GM12878 (cell line): ENCODE results near the gene GTF2B. TPM values are rescaled to one million over a fixed set of nuclear protein-coding genes. Genes with fewer than 3 reads are reported as not detected.
"Not testable (repeated sequence)": the region's sequence is repeated elsewhere in the genome, so short reads cannot be mapped to it uniquely, and the experiment has no call there.

Experiments
- ATAC-seq: fragments of 200-7000 bp; cut with Tn5 transposase; 3 replicates; pipeline ENCODE4 v1.9.1; 2020; ENCODE audit warnings: mild to moderate bottlenecking, moderate library complexity
- BruUV-seq: library from RNA; stranded (reverse); fragments of 400-500 nt; replicated peaks from 2 replicates; lab custom pipeline; 2021; lab: Mats Ljungman, UMichigan
- CTCF ChIA-PET: fragments of 300-600 bp; sonication (Branson Sonifier 250); formaldehyde crosslinking; extraction: SDS; loops from one replicate; lab custom pipeline; 2021; ENCODE audit warnings: inconsistent platforms; lab: Yijun Ruan, JAX
- POLR2A ChIA-PET: fragments of 350-600 bp; formaldehyde crosslinking; extraction: SDS; loops from one replicate; lab custom pipeline; 2021; ENCODE audit warnings: inconsistent platforms; lab: Charles Lee
- RAD21 ChIA-PET: fragments of 300-600 bp; sonication (Branson Sonifier 250); formaldehyde crosslinking; loops from one replicate; lab custom pipeline; 2023; ENCODE audit warnings: antibody characterized with exemption; ENCODE audit not compliant: unreplicated experiment; lab: Charles Lee
- SMC1A ChIA-PET: fragments of 300-600 bp; sonication (Branson Sonifier 250); formaldehyde crosslinking; loops from one replicate; lab custom pipeline; 2023; ENCODE audit not compliant: unreplicated experiment, uncharacterized antibody; lab: Charles Lee
- DNase-seq: peaks from one replicate; pipeline ENCODE4 v3.0.0-alpha.2; 2011; ENCODE audit warnings: low read depth, low spot score
- FAIRE-seq: peaks from 3 replicates; lab custom pipeline; 2011; peaks lifted over from hg19 to GRCh38; lab: Jason Lieb, UNC
- H2AFZ ChIP-seq: 2 replicates; pipeline ENCODE4 v1.6.0; 2011; ENCODE audit warnings: low read depth, low read length, control low read depth; ENCODE audit not compliant: control insufficient read depth
- H3K27ac ChIP-seq: 2 replicates; pipeline ENCODE4 v1.5.1; 2011; ENCODE audit warnings: control low read depth; ENCODE audit not compliant: control insufficient read depth, insufficient read depth
- H3K27me3 ChIP-seq, 2 experiments: replicated peaks in 1 of 2; 2 replicates each; pipeline versions ENCODE4 v1.6.0 to v1.6.1; 2011; ENCODE audit warnings: low read length in 1 of 2; ENCODE audit not compliant: control insufficient read depth in 2 of 2, insufficient read depth in 2 of 2
- H3K36me3 ChIP-seq, 2 experiments: 2 replicates each; pipeline ENCODE4 v1.5.1; 2011; ENCODE audit warnings: low read length in 1 of 2; ENCODE audit not compliant: control insufficient read depth in 2 of 2, insufficient read depth in 2 of 2
- H3K4me1 ChIP-seq: 2 replicates; pipeline ENCODE4 v1.6.1; 2011; ENCODE audit warnings: mild to moderate bottlenecking, low read length, moderate library complexity, mixed read lengths; ENCODE audit not compliant: control insufficient read depth, insufficient read depth
- H3K4me2 ChIP-seq: 2 replicates; pipeline ENCODE4 v1.6.0; 2011; ENCODE audit warnings: control low read depth; ENCODE audit not compliant: control insufficient read depth, insufficient read depth
- H3K4me3 ChIP-seq: fragments of 200-600 bp; sonication (generic); 2 replicates; pipeline ENCODE4 v1.5.1; 2016
- H3K79me2 ChIP-seq: 2 replicates; pipeline ENCODE4 v1.6.0; 2011; ENCODE audit warnings: low read length; ENCODE audit not compliant: control insufficient read depth, insufficient read depth
- H3K9ac ChIP-seq: 2 replicates; pipeline ENCODE4 v1.8.0; 2011; ENCODE audit warnings: low read length, control low read depth, mixed read lengths; ENCODE audit not compliant: control insufficient read depth, insufficient read depth
- H3K9me3 ChIP-seq: replicated peaks from 3 replicates; pipeline ENCODE4 v1.5.1; 2011; ENCODE audit warnings: mild to moderate bottlenecking, low read length; ENCODE audit not compliant: control insufficient read depth, insufficient read depth
- H4K20me1 ChIP-seq: 2 replicates; pipeline ENCODE4 v1.6.0; 2011; ENCODE audit not compliant: control insufficient read depth, insufficient read depth
- CTCF ChIP-seq, 3 experiments: IDR thresholded peaks in 2 of 3; conservative IDR thresholded peaks in 1 of 3; 2 replicates each; pipeline ENCODE4 v1.5.1; 2011; ENCODE audit warnings: low read depth in 3 of 3, low read length in 3 of 3, mild to moderate bottlenecking in 3 of 3, control low read depth in 2 of 3, moderate library complexity in 2 of 3, inconsistent platforms in 1 of 3, mixed read lengths in 1 of 3; ENCODE audit not compliant: control insufficient read depth in 2 of 3, insufficient read depth in 1 of 3; ENCODE audit errors: extremely low read depth in 1 of 3
- E2F4 ChIP-seq: IDR thresholded peaks from 2 replicates; pipeline ENCODE4 v1.6.1; 2012; ENCODE audit warnings: low read depth, low read length, improper control_type of control experiment
- ETV6 ChIP-seq, 2 experiments: fragments of 450-650 bp in 1 of 2; IDR thresholded peaks in 1 of 2; conservative IDR thresholded peaks in 1 of 2; 2 replicates each; pipeline ENCODE4 v1.6.1; 2014; ENCODE audit warnings: antibody characterized with exemption in 1 of 2, borderline replicate concordance in 1 of 2, low read depth in 1 of 2, mild to moderate bottlenecking in 1 of 2, moderate library complexity in 1 of 2
- IKZF1 ChIP-seq: fragments of 450-650 bp; conservative IDR thresholded peaks from 2 replicates; pipeline ENCODE4 v1.6.1; 2017; ENCODE audit warnings: antibody characterized with exemption, mild to moderate bottlenecking
- MEF2B ChIP-seq: fragments of 450-650 bp; IDR thresholded peaks from 2 replicates; pipeline ENCODE4 v1.6.1; 2018; ENCODE audit warnings: mild to moderate bottlenecking, moderate library complexity; ENCODE audit not compliant: partially characterized antibody, poor library complexity, severe bottlenecking
- NFYA ChIP-seq: IDR thresholded peaks from 2 replicates; pipeline ENCODE4 v1.6.1; 2011; ENCODE audit warnings: low read depth, mild to moderate bottlenecking, low read length, improper control_type of control experiment, borderline replicate concordance
- NRF1 ChIP-seq: conservative IDR thresholded peaks from 2 replicates; pipeline ENCODE4 v1.6.1; 2011; ENCODE audit warnings: mild to moderate bottlenecking, low read depth, low read length, improper control_type of control experiment
- POU2F2 ChIP-seq: IDR thresholded peaks from 3 replicates; pipeline ENCODE4 v1.6.1; 2011; ENCODE audit warnings: low read depth, mild to moderate bottlenecking, low read length, borderline replicate concordance
- SREBF2 ChIP-seq: IDR thresholded peaks from 2 replicates; pipeline ENCODE4 v1.6.1; 2012; ENCODE audit warnings: mild to moderate bottlenecking, low read length
- STAT1 ChIP-seq: fragments of 450-650 bp; conservative IDR thresholded peaks from 2 replicates; pipeline ENCODE4 v1.6.1; 2014; ENCODE audit warnings: antibody characterized with exemption, mild to moderate bottlenecking
- WGBS: methylation state at CpG from one replicate; pipeline ENCODE4 v1.1.6; 2016; ENCODE audit warnings: low lambda C conversion rate; ENCODE audit not compliant: insufficient replicate concordance, insufficient coverage; ENCODE audit errors: missing lambda C conversion rate; 5-methylcytosine and 5-hydroxymethylcytosine counted together
- in situ Hi-C: fragments of 300-500 bp; cut with MboI; formaldehyde crosslinking; loops from 9 replicates; pipeline ENCODE4 v1.14.3; 2018; ENCODE audit warnings: mixed read lengths
- intact Hi-C: fragments of 100-400 bp; cut with micrococcal nuclease; formaldehyde crosslinking; loops from one replicate; pipeline ENCODE4 v1.14.2; 2022; ENCODE audit not compliant: unreplicated experiment
- polyA plus RNA-seq, 11 experiments: library from polyadenylated mRNA; depleted of rRNA in 4 of 11; unstranded in 6 of 11; stranded (reverse) in 5 of 11; fragments of >200 nt; fragmentation: Nextera tagmentation in 4 of 11; fragmentation: Illumina TruSeq in 1 of 11; extraction: Ambion mirVana in 4 of 11; extraction: Trizol in 1 of 11; gene quantifications; 1 replicate in 1 of 11; 2 replicates in 10 of 11; pipeline versions ENCODE4 v1.2.1 to v1.2.3, GENCODE V29; 2011 to 2016; ENCODE audit warnings: inconsistent platforms in 2 of 11, missing spikeins in 2 of 11, low read depth in 1 of 11
- total RNA-seq, 4 experiments: library from RNA; depleted of rRNA in 3 of 4; stranded (reverse); fragments of >200 nt in 3 of 4; fragmentation: Illumina TruSeq in 1 of 4; extraction: Trizol in 1 of 4; gene quantifications; 2 replicates each; pipeline versions ENCODE4 v1.2.1 to v1.2.3, GENCODE V29; 2013 to 2021

GTF2B gene
- total and polyA plus RNA-seq, 10 of the 15 experiments (the other 5 are each of a cell fraction or from before 2014, with no cell fraction given) = 27.9 to 79.7 (median 59.5) TPM

DNA sequence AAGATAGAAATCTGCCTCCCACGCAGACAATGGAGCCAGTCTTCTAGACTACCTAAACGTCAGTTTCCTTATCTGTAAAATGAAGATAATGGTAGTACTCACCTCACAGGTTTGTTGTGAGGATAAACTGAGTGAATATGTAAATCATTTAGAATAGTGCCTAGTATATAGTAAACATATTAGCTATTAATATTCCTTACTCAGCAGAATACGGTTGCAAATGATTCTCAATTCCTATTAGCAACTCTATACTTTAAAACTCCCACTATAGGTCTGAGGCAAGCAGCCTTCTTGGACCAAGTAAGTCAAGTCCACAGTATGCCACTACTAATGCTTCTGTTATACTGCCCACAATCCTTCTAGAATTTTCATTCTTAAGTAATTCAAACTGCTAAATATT lies 5.4 kb downstream of the GTF2B start (continued):
- no peak for TF ChIP-seq CTCF (IDR thresholded peaks at IDR 0.05 in 2 of 3, conservative IDR thresholded peaks at IDR 0.05 in 1 of 3; ENCODE audit: control insufficient read depth in 2 of 3, extremely low read depth in 1 of 3, insufficient read depth in 1 of 3, low read depth in 3 of 3, low read length in 3 of 3)
- no peak for TF ChIP-seq E2F4

GRCh38 chr1:88883156-88883555 lies 8.2 kb downstream of the GTF2B start:
- no TSS peak for BruUV-seq
- intact Hi-C loops (no loop called here), in situ Hi-C loops (no loop called here)
- Histone ChIP-seq H3K27ac (no peak overlapping the region), H3K79me2 (peaks cover 12% of the 10 kb centered on the region), H2AFZ (no peak overlapping the region), H3K4me1 (no peaks in the 10 kb centered on the region), H3K9ac (no peak overlapping the region), H3K36me3 (peaks cover 0 to 41% of the 10 kb centered on the region in 2 experiments; a peak in 3 of 4 replicates), H3K9me3 (no peaks in the 10 kb centered on the region), H3K4me2 (no peak overlapping the region), H4K20me1 (no peaks in the 10 kb centered on the region), H3K4me3 (no peak overlapping the region), H3K27me3 (no peaks in the 10 kb centered on the region)
- TF ChIP-seq SREBF2 (no peak), NRF1 (no peak), NFYA (no peak), ETV6 (conservative IDR thresholded peaks at IDR 0.05 in 1 of 2, IDR thresholded peaks at IDR 0.05 in 1 of 2; ENCODE audit: borderline replicate concordance in 1 of 2, low read depth in 1 of 2) (no peak), STAT1 (no peak), POU2F2 (no peak), IKZF1 (no peak), MEF2B (no peak)
- DNase-seq (no peak), ATAC-seq (no peak), FAIRE-seq (no peak)
- 78% methylated on average over 3 of the region's 3 CpGs for WGBS
- ChIA-PET CTCF (interaction anchor here (0.7 to 1.0 kb wide), 3 partner anchors 9 to 199 kb away, joined by 3 read pairs; partner anchors contain the start of gene PKN2), RAD21 (no interaction called here), SMC1A (no interaction called here), POLR2A (interaction anchor here (0.6 to 0.9 kb wide), 2 partner anchors 112 to 227 kb away, joined by 4 to 8 read pairs; no protein-coding TSS in a partner anchor)

GRCh38 chr1:88880717-88881116 lies 10.7 kb downstream of the GTF2B start:
- SMC1A ChIA-PET = interaction anchor here (1.1 to 8.5 kb wide), 2 partner anchors 8 to 225 kb away, joined by 3 to 132 read pairs; no protein-coding TSS in a partner anchor
- 68% methylated on average over 8 of the region's 8 CpGs for WGBS
- H3K27me3 ChIP-seq, H3K9ac ChIP-seq, H3K4me2 ChIP-seq, H3K4me1 ChIP-seq, H3K4me3 ChIP-seq, BruUV-seq, in situ Hi-C loops, DNase-seq, FAIRE-seq, POLR2A ChIA-PET, intact Hi-C loops, H3K27ac ChIP-seq, H3K79me2 ChIP-seq, H2AFZ ChIP-seq, ATAC-seq, H4K20me1 ChIP-seq, H3K9me3 ChIP-seq: not testable (repeated sequence)
- CTCF ChIA-PET = interaction anchor here (9.4 kb wide), 1 partner anchor 226 kb away, joined by 293 read pairs; no protein-coding TSS in a partner anchor
- peaks cover 0 to 31% of the 10 kb centered on the region in 2 experiments; a peak in 3 of 4 replicates for H3K36me3 ChIP-seq
- RAD21 ChIA-PET = interaction anchor here (0.6 to 0.7 kb wide), 3 partner anchors 65 to 257 kb away, joined by 3 to 4 read pairs (median 3); no protein-coding TSS in a partner anchor
